Spinal cord (tissue), 10 donors: ENCODE measurements around the gene EIF4G3. TPM values are rescaled to one million over a fixed set of nuclear protein-coding genes. Genes with fewer than 3 reads are reported as not detected.
"Not testable (repeated sequence)": the region's sequence is repeated elsewhere in the genome, so short reads cannot be mapped to it uniquely, and the experiment has no call there.

Source experiments
- DNase-seq, 6 donors: peaks; one replicate each; pipeline versions ENCODE4 v3.0.0 to v3.0.0-alpha.2; 2013 to 2015; ENCODE audit warnings: low spot score in 6 of 6, low read depth in 4 of 6
- H3K27ac ChIP-seq: one replicate; pipeline ENCODE4 v1.5.1; 2013; ENCODE audit warnings: low read depth, low read length, control low read depth
- H3K27me3 ChIP-seq: one replicate; pipeline ENCODE4 v1.6.1; 2013; ENCODE audit warnings: low read length; ENCODE audit not compliant: control insufficient read depth, insufficient read depth
- H3K36me3 ChIP-seq: one replicate; pipeline ENCODE4 v1.6.1; 2013; ENCODE audit warnings: low read length; ENCODE audit not compliant: control insufficient read depth, insufficient read depth
- H3K4me1 ChIP-seq: one replicate; pipeline ENCODE4 v1.6.1; 2013; ENCODE audit warnings: low read length; ENCODE audit not compliant: control insufficient read depth, insufficient read depth
- H3K4me3 ChIP-seq: one replicate; pipeline ENCODE4 v1.5.1; 2013; ENCODE audit warnings: low read depth, low read length, control low read depth
- H3K9me3 ChIP-seq: one replicate; pipeline ENCODE4 v1.6.1; 2013; ENCODE audit warnings: low read length; ENCODE audit not compliant: control insufficient read depth, insufficient read depth
- WGBS: methylation state at CpG from one replicate; pipeline ENCODE4 v1.1.5; 2013; ENCODE audit warnings: missing lambda C conversion rate; ENCODE audit not compliant: insufficient coverage; 5-methylcytosine and 5-hydroxymethylcytosine counted together
- polyA plus RNA-seq, 2 donors: library from polyadenylated mRNA; unstranded; fragments of 120-200 nt; gene quantifications; one replicate each; pipeline ENCODE4 v1.2.1, GENCODE V29; 2013; ENCODE audit not compliant: insufficient read length in 2 of 2
- total RNA-seq, 2 donors: library from RNA; depleted of rRNA in 1 of 2; stranded (reverse); fragments of 120-200 nt in 1 of 2; fragments of >200 nt in 1 of 2; gene quantifications; one replicate each; pipeline versions ENCODE4 v1.2.3 to v1.2.4, GENCODE V29; 2013 to 2014
- donor health status: healthy.

Gene EIF4G3
- total and polyA plus RNA-seq, 4 donors, result 68.7 to 111 (median 91.9) TPM

- H3K27ac ChIP-seq, result no peak overlapping the region
- DNase-seq, result no peak
- no peaks in the 10 kb centered on the region for H3K4me1 ChIP-seq
- H3K27me3 ChIP-seq, result no peaks in the 10 kb centered on the region
- no peak overlapping the region for H3K4me3 ChIP-seq
- no peaks in the 10 kb centered on the region for H3K9me3 ChIP-seq
- H3K36me3 ChIP-seq, result no peaks in the 10 kb centered on the region
- WGBS, result 94% methylated on average over 2 of the region's 6 CpGs
Observed at GRCh38 chr1:21067551-21068227, 109.0 kb downstream of the EIF4G3 start.

- Histone ChIP-seq H3K27me3 (no peaks in the 10 kb centered on the region), H3K4me3 (no peak overlapping the region), H3K9me3 (no peaks in the 10 kb centered on the region), H3K36me3 (no peaks in the 10 kb centered on the region), H3K4me1 (no peaks in the 10 kb centered on the region), H3K27ac (no peak overlapping the region)
- no peak for DNase-seq
- 17% methylated on average over 1 of the region's 3 CpGs for WGBS
Observed at GRCh38 chr1:21066356-21067012, 110.2 kb downstream of the EIF4G3 start.

GRCh38 chr1:21065851-21066250 is 110.8 kb downstream of the EIF4G3 start:
- Histone ChIP-seq H3K9me3 (no peaks in the 10 kb centered on the region), H3K27ac (no peak overlapping the region), H3K4me1 (no peaks in the 10 kb centered on the region), H3K4me3 (no peak overlapping the region), H3K27me3 (no peaks in the 10 kb centered on the region), H3K36me3 (no peaks in the 10 kb centered on the region)
- DNase-seq, result no peak
- WGBS, result no CpG with 5 or more reads among the region's 2 CpGs

GRCh38 chr1:21064057-21064456 is 112.6 kb downstream of the EIF4G3 start:
- Histone ChIP-seq H3K36me3 (no peaks in the 10 kb centered on the region), H3K9me3 (no peaks in the 10 kb centered on the region), H3K4me1 (no peaks in the 10 kb centered on the region), H3K27ac (no peak overlapping the region), H3K4me3 (no peak overlapping the region), H3K27me3 (no peaks in the 10 kb centered on the region)
- DNase-seq, result no peak
- 93% methylated on average over 2 of the region's 3 CpGs for WGBS

GRCh38 chr1:21060523-21060922 is 116.2 kb downstream of the EIF4G3 start:
- Histone ChIP-seq H3K36me3 (no peaks in the 10 kb centered on the region), H3K27me3 (no peaks in the 10 kb centered on the region), H3K4me1 (no peaks in the 10 kb centered on the region), H3K4me3 (no peak overlapping the region), H3K9me3 (no peaks in the 10 kb centered on the region), H3K27ac (no peak overlapping the region)
- DNase-seq, result no peak
- 98% methylated on average over 4 of the region's 5 CpGs for WGBS

GRCh38 chr1:21059021-21059420 is 117.7 kb downstream of the EIF4G3 start:
- Histone ChIP-seq H3K4me1 (no peaks in the 10 kb centered on the region), H3K27me3 (no peaks in the 10 kb centered on the region)
- no peak for DNase-seq

GRCh38 chr1:21058035-21058793 is 118.5 kb downstream of the EIF4G3 start:
- DNase-seq, result no peak
- WGBS, result 70% methylated on average over 2 of the region's 3 CpGs
- H3K4me3 ChIP-seq, result no peak overlapping the region
- no peaks in the 10 kb centered on the region for H3K36me3 ChIP-seq
- no peaks in the 10 kb centered on the region for H3K4me1 ChIP-seq
- no peaks in the 10 kb centered on the region for H3K9me3 ChIP-seq
- H3K27ac ChIP-seq, result no peak overlapping the region
- no peaks in the 10 kb centered on the region for H3K27me3 ChIP-seq

More at GRCh38 chr1:21059021-21059420, 117.7 kb downstream of the EIF4G3 start:
- Histone ChIP-seq H3K4me3 (no peak overlapping the region), H3K36me3 (no peaks in the 10 kb centered on the region), H3K27ac (no peak overlapping the region), H3K9me3 (no peaks in the 10 kb centered on the region)

GRCh38 chr1:21053189-21053928 is 123.3 kb downstream of the EIF4G3 start:
- not testable (repeated sequence) for H3K9me3 ChIP-seq, H3K4me1 ChIP-seq, H3K4me3 ChIP-seq, DNase-seq, H3K27me3 ChIP-seq, H3K27ac ChIP-seq, H3K36me3 ChIP-seq
- whole genome bisulfite sequencing, result 96% methylated on average over 5 of the region's 59 CpGs

GRCh38 chr1:21052034-21052433 is 124.7 kb downstream of the EIF4G3 start:
- H3K4me3 ChIP-seq, result no peak overlapping the region
- no peak overlapping the region for H3K27ac ChIP-seq
- no peak for DNase-seq
- H3K4me1 ChIP-seq, result no peaks in the 10 kb centered on the region
- no peaks in the 10 kb centered on the region for H3K9me3 ChIP-seq
- no peaks in the 10 kb centered on the region for H3K27me3 ChIP-seq
- WGBS, result 96% methylated on average over 3 of the region's 3 CpGs
- no peaks in the 10 kb centered on the region for H3K36me3 ChIP-seq
